K562 (cell line): Measurements from ENCODE around the gene FAM177B. TPM values are rescaled to one million over a fixed set of nuclear protein-coding genes. Genes with fewer than 3 reads are reported as not detected.
A peak's percentile ranks its signal among the peaks of the same experiment; 100 is the strongest.

Source experiments
- CC2D1A ChIP-seq: fragments of 450-650 bp; IDR thresholded peaks from 2 replicates; pipeline ENCODE4 v1.6.1; 2017; ENCODE audit warnings: mild to moderate bottlenecking
- EGR1 ChIP-seq: fragments of 450-650 bp; conservative IDR thresholded peaks from 2 replicates; pipeline ENCODE4 v1.6.1; 2017; ENCODE audit warnings: mild to moderate bottlenecking
- KLF10 ChIP-seq: fragments of 250-450 bp; sonication (Bioruptor Pico); IDR thresholded peaks from 2 replicates; pipeline ENCODE4 v1.6.1; 2021; ENCODE audit warnings: matching md5 sums
- PTBP1 ChIP-seq: fragments of 200-400 bp; formaldehyde crosslinking; IDR thresholded peaks from 2 replicates; pipeline ENCODE4 v1.6.1; 2017; ENCODE audit warnings: low read depth, low read length
- TCF15 ChIP-seq: fragments of 250-450 bp; sonication (Bioruptor Pico); IDR thresholded peaks from 2 replicates; pipeline ENCODE4 v1.8.0; 2022; ENCODE audit warnings: moderate library complexity, mild to moderate bottlenecking, inconsistent platforms
- ZNF12 ChIP-seq: sonication (generic); formaldehyde crosslinking; IDR thresholded peaks from 2 replicates; pipeline ENCODE4 v1.4.0; 2020; ENCODE audit warnings: mild to moderate bottlenecking, missing genetic modification reagents
- ZNF644 ChIP-seq: fragments of 200-800 bp; sonication (Bioruptor generic); IDR thresholded peaks from 2 replicates; pipeline ENCODE4 v1.6.1; 2016; ENCODE audit warnings: low read depth, missing genetic modification characterization, missing compliant biosample characterization
- ZNF75A ChIP-seq: fragments of 450-650 bp; formaldehyde crosslinking; IDR thresholded peaks from 2 replicates; pipeline ENCODE4 v1.4.0; 2020; ENCODE audit warnings: mild to moderate bottlenecking
- polyA plus RNA-seq, 8 experiments: library from polyadenylated mRNA; depleted of rRNA in 4 of 8; stranded (reverse) in 5 of 8; unstranded in 3 of 8; fragments of >200 nt; fragmentation: Nextera tagmentation in 2 of 8; fragmentation: Illumina TruSeq in 1 of 8; extraction: Ambion mirVana in 2 of 8; extraction: Trizol in 1 of 8; gene quantifications; 2 replicates each; pipeline versions ENCODE4 v1.2.1 to v1.2.3, GENCODE V29; 2011 to 2014; ENCODE audit warnings: inconsistent platforms in 1 of 8, missing spikeins in 1 of 8
- total RNA-seq, 7 experiments: library from RNA; depleted of rRNA in 6 of 7; stranded (reverse); fragments of >200 nt in 6 of 7; fragmentation: Illumina TruSeq in 2 of 7; extraction: Trizol in 2 of 7; gene quantifications; 2 replicates each; pipeline versions ENCODE4 v1.2.1 to v1.2.3, GENCODE V29; 2011 to 2021; ENCODE audit warnings: low replicate concordance in 1 of 7
- TF ChIP-seq, protein P1 (sequence below): sonication (generic); formaldehyde crosslinking; IDR thresholded peaks from 2 replicates; pipeline ENCODE4 v1.8.0; 2022; ENCODE audit warnings: mild to moderate bottlenecking, missing genetic modification reagents

The FAM177B gene
- total and polyA plus RNA-seq, 9 of the 15 experiments (the other 6 are each of a cell fraction or from before 2014, with no cell fraction given) = not detected

DNA sequence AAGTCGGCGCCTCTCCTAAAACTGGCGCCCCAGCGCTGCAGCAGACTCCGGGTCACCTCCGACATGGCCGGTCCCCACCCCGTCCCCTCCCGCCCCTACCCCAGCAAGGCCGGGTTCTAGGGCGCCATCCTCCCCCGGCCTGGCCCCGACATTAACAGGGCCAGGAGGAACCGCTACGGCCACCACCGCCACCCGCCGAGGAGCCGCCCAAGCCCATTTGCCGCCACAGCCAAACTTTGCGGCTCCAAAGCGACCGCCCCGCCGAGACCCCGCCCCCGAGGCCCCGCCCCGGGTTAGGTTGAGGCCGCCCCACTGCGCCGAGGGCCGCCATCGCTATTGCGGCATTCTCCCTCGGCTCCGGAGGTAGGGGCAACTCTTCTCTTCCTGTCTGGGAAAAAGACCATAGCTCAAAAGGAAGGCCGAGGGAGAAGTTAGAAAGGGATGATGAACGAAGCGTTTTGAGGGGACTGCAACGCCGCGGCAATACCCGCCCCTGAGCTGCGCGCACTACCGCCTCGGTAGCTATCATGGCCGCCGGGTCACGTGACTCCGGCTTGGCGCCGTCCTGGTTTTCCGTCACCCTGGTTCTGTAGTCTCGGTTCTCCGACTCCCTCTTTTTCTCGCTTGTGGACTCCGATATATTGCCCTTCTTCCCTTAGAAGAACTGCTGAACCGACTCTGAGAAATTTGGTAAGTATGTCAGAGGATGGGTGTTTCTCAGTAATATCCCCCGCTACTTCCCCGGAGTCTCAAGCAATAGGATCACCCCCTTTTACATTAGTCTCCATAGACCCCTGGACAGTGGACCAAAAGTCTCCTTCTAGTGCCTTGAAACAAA, 24.5 kb upstream of the FAM177B start, which contains the start of the genes AIDA and BROX (continued):
- TF ChIP-seq, protein P1, sequence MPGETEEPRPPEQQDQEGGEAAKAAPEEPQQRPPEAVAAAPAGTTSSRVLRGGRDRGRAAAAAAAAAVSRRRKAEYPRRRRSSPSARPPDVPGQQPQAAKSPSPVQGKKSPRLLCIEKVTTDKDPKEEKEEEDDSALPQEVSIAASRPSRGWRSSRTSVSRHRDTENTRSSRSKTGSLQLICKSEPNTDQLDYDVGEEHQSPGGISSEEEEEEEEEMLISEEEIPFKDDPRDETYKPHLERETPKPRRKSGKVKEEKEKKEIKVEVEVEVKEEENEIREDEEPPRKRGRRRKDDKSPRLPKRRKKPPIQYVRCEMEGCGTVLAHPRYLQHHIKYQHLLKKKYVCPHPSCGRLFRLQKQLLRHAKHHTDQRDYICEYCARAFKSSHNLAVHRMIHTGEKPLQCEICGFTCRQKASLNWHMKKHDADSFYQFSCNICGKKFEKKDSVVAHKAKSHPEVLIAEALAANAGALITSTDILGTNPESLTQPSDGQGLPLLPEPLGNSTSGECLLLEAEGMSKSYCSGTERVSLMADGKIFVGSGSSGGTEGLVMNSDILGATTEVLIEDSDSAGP (CRISPR knock-in tag) = no peak
- TF ChIP-seq PTBP1 = no peak
- TF ChIP-seq TCF15 (CRISPR knock-in tag) = peak; percentile 88
- TF ChIP-seq ZNF644 = peak; percentile 89
- TF ChIP-seq ZNF75A (CRISPR knock-in tag) = no peak; the same call in 1 of the 2 replicates
- TF ChIP-seq EGR1 = peak; percentile 49; the same call in 1 of the 2 replicates
- TF ChIP-seq ZNF12 (CRISPR knock-in tag) = no peak
- TF ChIP-seq CC2D1A = no peak
- no peak for TF ChIP-seq KLF10
- TF ChIP-seq, all 486 proteins: peak for 184
